ENCODE results near the gene RAB11B.
"Not testable (repeated sequence)": the region's sequence is repeated elsewhere in the genome, so short reads cannot be mapped to it uniquely, and the experiment has no call there.

The RAB11B gene

DNA sequence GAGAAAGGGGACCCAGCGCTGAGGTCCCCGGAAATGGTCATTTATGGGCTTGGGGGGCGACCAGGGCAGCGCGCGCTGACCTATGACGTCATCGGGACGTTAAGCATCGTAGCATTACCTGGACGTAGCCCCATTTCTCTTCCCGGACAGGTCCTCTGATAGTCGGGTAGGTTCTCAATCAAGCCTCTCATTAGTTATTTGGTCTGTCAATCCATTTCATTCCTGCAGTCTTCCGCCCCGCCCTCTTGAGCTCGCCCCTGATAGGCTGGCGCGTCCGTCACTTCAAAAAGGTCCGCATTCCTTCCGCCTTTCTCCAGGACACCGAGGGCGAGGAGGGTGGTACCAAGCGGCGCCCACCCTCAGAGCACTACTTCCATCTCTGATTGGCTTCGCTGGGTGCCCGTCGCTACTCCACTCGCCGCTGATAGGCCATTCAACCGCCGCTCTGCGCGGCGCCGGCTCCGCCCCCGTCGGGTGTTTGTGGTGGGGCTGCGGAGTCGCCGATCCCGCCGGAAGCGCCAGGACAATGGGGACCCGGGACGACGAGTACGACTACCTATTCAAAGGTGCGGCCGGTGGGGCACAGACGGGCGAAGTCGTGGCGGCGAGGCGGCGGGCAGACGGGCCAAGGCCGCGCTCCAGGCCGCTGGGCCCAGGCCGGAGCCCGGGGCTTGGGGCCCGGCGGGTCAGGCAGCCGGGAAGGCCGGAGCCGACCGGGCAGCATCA, at the start of gene RAB11B:
TSS of gene RAB11B (plus strand) at position 470 of the 726 bp plus-strand sequence. CDS start at position 527, 57 bp downstream.
- Histone ChIP-seq H3K4me3 (ENCODE audit: low read length) (peak within 1 kb of the TSS; percentile 86), H3K9ac (ENCODE audit: low read depth, low read length) (peak within 1 kb of the TSS; percentile 99), H3K36me3 (ENCODE audit: insufficient read depth, low read depth, low read length) (no peaks in the 10 kb centered on the region), H3K4me1 (ENCODE audit: insufficient read depth, low read length) (no peaks in the 10 kb centered on the region; the same call in 1 of the 2 replicates), H3K27me3 (ENCODE audit: insufficient read depth, low read length) (no peaks in the 10 kb centered on the region), H3K27ac (ENCODE audit: low read length) (peak within 1 kb of the TSS; percentile 99), H3K9me3 (ENCODE audit: insufficient read depth, low read depth, low read length) (no peaks in the 10 kb centered on the region)

- not testable (repeated sequence) for H3K36me3 ChIP-seq (ENCODE audit: insufficient read depth, low read depth, low read length); H3K9ac ChIP-seq (ENCODE audit: low read depth, low read length); H3K27ac ChIP-seq (ENCODE audit: low read length); H3K4me1 ChIP-seq (ENCODE audit: insufficient read depth, low read length); H3K4me3 ChIP-seq (ENCODE audit: low read length); H3K9me3 ChIP-seq (ENCODE audit: insufficient read depth, low read depth, low read length)
- H3K27me3 ChIP-seq (ENCODE audit: insufficient read depth, low read length): peaks cover 27% of the 10 kb centered on the region
Observed at GRCh38 chr19:8341504-8341903, 48.7 kb upstream of the RAB11B start.

- peaks cover 23% of the 10 kb centered on the region for H3K27me3 ChIP-seq (ENCODE audit: insufficient read depth, low read length)
- no peaks in the 10 kb centered on the region for H3K9me3 ChIP-seq (ENCODE audit: insufficient read depth, low read depth, low read length)
- no peaks in the 10 kb centered on the region for H3K4me1 ChIP-seq (ENCODE audit: insufficient read depth, low read length)
- H3K36me3 ChIP-seq (ENCODE audit: insufficient read depth, low read depth, low read length): no peaks in the 10 kb centered on the region
- no peak overlapping the region for H3K27ac ChIP-seq (ENCODE audit: low read length)
- H3K4me3 ChIP-seq (ENCODE audit: low read length): peak overlapping the region; percentile 71; the same call in 1 of the 2 replicates
- no peak overlapping the region for H3K9ac ChIP-seq (ENCODE audit: low read depth, low read length)
Observed at GRCh38 chr19:8342316-8342683, 47.9 kb upstream of the RAB11B start.

DNA sequence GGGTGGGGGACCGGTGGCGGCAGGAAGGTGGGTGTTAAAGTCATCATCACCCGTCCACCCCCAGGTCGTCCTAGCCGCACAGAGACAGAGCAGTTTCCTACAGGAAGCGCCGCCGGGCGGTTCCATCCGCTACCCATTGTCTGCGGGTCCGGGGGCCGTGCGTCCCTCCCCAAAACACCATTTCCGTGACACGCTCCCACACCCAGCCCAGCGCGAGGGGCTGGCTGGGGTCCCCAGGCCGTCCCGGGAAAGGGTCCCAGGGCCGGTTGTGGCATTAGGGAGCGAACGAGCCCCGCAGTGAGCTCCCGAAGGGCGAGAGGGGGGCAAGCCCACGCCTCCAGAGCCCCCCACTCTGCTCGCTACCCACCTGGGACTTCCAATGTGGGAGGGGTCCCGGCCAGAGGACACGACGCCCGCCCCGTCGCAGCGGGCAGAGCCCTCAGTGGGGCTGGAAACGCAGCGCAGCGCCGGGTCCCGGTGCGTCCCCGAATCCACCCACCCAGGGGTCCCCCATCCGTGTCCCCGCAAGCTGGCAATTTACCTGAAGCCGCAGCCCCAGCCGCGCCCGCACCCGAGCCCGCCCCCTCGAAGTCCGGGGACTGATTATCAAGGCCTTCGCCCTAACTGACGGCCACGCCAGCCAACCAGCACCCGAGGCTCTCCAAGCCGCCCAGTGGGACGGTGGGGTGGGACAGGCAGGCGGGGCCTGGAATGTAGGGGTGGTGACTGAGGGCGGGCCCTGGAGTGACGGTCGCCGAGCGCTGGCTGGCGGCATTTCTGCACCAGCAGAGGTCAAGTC, 47.3 kb upstream of the RAB11B start, which contains the start of gene KANK3:
TSS of gene KANK3 (minus strand) at position 579 of the 799 bp plus-strand sequence. CDS start 5,434 bp downstream, outside the sequence.
- Histone ChIP-seq H3K27ac (ENCODE audit: low read length) (no peak within 1 kb of the TSS), H3K9ac (ENCODE audit: low read depth, low read length) (no peak within 1 kb of the TSS; the same call in 1 of the 2 replicates), H3K4me3 (ENCODE audit: low read length) (peak within 1 kb of the TSS; percentile 71)

DNA sequence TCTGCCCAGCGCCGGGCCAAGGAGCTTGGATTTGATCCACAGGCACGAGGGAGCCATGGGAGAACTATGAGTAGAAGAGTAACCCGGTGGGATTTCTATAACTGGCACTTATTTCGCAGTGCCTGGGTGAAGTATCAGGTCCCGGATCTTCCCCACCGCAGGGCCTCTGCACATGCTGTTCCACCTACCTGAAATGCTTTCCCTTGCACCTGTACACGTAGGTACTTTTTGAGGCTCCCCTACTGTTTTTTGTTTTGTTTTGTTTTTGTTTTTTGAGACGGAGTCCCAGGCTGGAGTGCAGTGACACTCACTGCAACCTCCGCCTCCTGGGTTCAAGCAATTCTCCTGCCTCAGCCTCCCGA, 46.7 kb upstream of the RAB11B start:
- H3K4me3 ChIP-seq (ENCODE audit: low read length): no peak overlapping the region; the same call in 1 of the 2 replicates

More for the DNA sequence above, 47.3 kb upstream of the RAB11B start, which contains the start of gene KANK3:
- H3K9me3 ChIP-seq (ENCODE audit: insufficient read depth, low read depth, low read length): no peaks in the 10 kb centered on the region
- H3K4me1 ChIP-seq (ENCODE audit: insufficient read depth, low read length): no peaks in the 10 kb centered on the region
- no peaks in the 10 kb centered on the region for H3K36me3 ChIP-seq (ENCODE audit: insufficient read depth, low read depth, low read length)
- peaks cover 23% of the 10 kb centered on the region for H3K27me3 ChIP-seq (ENCODE audit: insufficient read depth, low read length)

GRCh38 chr19:8349629-8350372, 40.4 kb upstream of the RAB11B start:
- not testable (repeated sequence) for H3K27me3 ChIP-seq (ENCODE audit: insufficient read depth, low read length); H3K9ac ChIP-seq (ENCODE audit: low read depth, low read length); H3K27ac ChIP-seq (ENCODE audit: low read length); H3K9me3 ChIP-seq (ENCODE audit: insufficient read depth, low read depth, low read length); H3K4me3 ChIP-seq (ENCODE audit: low read length); H3K4me1 ChIP-seq (ENCODE audit: insufficient read depth, low read length); H3K36me3 ChIP-seq (ENCODE audit: insufficient read depth, low read depth, low read length)

More for the DNA sequence above, 46.7 kb upstream of the RAB11B start:
- Histone ChIP-seq H3K9ac (ENCODE audit: low read depth, low read length) (no peak overlapping the region), H3K4me1 (ENCODE audit: insufficient read depth, low read length) (no peaks in the 10 kb centered on the region), H3K36me3 (ENCODE audit: insufficient read depth, low read depth, low read length) (no peaks in the 10 kb centered on the region), H3K27ac (ENCODE audit: low read length) (no peak overlapping the region), H3K9me3 (ENCODE audit: insufficient read depth, low read depth, low read length) (no peaks in the 10 kb centered on the region), H3K27me3 (ENCODE audit: insufficient read depth, low read length) (peaks cover 23% of the 10 kb centered on the region)

GRCh38 chr19:8352134-8352827, 37.9 kb upstream of the RAB11B start:
- Histone ChIP-seq H3K9me3 (ENCODE audit: insufficient read depth, low read depth, low read length) (no peaks in the 10 kb centered on the region), H3K27me3 (ENCODE audit: insufficient read depth, low read length) (no peaks in the 10 kb centered on the region), H3K36me3 (ENCODE audit: insufficient read depth, low read depth, low read length) (no peaks in the 10 kb centered on the region), H3K4me3 (ENCODE audit: low read length) (peak overlapping the region; percentile 58), H3K4me1 (ENCODE audit: insufficient read depth, low read length) (peaks cover 8% of the 10 kb centered on the region; the same call in 1 of the 2 replicates), H3K9ac (ENCODE audit: low read depth, low read length) (peak overlapping the region; percentile 51; the same call in 1 of the 2 replicates), H3K27ac (ENCODE audit: low read length) (no peak overlapping the region)

DNA sequence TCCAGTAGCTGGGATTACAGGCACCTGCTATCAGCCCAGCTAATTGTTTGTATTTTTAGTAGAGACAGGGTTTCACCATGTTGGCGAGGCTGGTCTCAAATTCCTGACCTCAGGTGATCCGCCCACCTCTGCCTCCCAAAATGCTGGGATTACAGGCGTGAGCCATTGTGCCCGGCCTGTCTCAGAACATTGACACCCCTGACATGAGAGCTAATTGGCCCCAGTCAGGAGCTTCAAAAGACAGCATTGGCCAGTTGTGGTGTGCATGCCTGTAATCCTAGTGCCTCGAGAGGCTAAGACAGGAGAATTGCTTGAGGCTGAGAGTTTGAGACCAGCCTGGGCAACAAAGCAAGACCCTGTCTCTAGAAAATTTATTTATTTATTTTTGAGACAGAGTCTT, 37.3 kb upstream of the RAB11B start:
- H3K4me3 ChIP-seq (ENCODE audit: low read length): peak overlapping the region; percentile 58; the same call in 1 of the 2 replicates
- H3K36me3 ChIP-seq (ENCODE audit: insufficient read depth, low read depth, low read length); H3K9ac ChIP-seq (ENCODE audit: low read depth, low read length); H3K27me3 ChIP-seq (ENCODE audit: insufficient read depth, low read length); H3K4me1 ChIP-seq (ENCODE audit: insufficient read depth, low read length); H3K9me3 ChIP-seq (ENCODE audit: insufficient read depth, low read depth, low read length); H3K27ac ChIP-seq (ENCODE audit: low read length): not testable (repeated sequence)

DNA sequence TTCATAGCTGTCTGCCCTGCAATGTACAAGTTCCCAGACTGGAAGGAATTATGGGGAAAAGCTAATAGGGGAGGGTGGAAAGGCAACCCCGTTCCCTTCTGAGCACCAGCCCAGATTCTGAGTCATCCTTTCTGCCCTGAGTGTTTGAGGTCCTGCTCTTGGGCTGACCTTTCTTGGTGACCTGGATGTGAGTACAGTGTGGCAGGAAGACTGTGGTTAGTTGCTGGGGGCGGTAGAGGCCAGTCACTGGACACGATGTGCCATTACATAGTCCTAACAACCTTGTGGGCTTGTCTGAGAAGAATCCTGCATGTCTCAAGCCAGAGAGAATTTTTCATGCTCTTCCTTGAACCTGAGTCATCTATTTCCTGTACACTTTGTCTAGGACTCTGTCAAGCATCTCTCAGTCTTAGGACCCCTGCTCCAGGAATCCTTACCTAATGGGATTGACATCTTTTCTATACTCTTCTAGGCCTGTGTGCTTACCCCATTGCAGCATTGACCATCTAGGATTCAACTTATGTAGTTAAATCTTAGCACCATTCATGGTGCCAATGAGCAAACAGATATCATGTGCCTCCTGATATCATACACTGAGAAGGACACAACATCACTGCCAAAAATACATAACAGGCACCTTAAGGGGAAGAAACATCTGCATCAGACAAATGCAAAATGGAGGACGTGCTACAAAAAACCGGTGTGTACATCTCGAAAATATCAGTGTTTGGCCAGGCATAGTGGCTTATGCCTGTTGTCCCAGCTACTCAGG, 34.3 kb upstream of the RAB11B start:
- Histone ChIP-seq H3K4me1 (ENCODE audit: insufficient read depth, low read length) (peaks cover 8% of the 10 kb centered on the region; the same call in 1 of the 2 replicates), H3K9ac (ENCODE audit: low read depth, low read length) (no peak overlapping the region), H3K4me3 (ENCODE audit: low read length) (no peak overlapping the region), H3K9me3 (ENCODE audit: insufficient read depth, low read depth, low read length) (no peaks in the 10 kb centered on the region), H3K27ac (ENCODE audit: low read length) (no peak overlapping the region), H3K36me3 (ENCODE audit: insufficient read depth, low read depth, low read length) (no peaks in the 10 kb centered on the region), H3K27me3 (ENCODE audit: insufficient read depth, low read length) (no peaks in the 10 kb centered on the region)

DNA sequence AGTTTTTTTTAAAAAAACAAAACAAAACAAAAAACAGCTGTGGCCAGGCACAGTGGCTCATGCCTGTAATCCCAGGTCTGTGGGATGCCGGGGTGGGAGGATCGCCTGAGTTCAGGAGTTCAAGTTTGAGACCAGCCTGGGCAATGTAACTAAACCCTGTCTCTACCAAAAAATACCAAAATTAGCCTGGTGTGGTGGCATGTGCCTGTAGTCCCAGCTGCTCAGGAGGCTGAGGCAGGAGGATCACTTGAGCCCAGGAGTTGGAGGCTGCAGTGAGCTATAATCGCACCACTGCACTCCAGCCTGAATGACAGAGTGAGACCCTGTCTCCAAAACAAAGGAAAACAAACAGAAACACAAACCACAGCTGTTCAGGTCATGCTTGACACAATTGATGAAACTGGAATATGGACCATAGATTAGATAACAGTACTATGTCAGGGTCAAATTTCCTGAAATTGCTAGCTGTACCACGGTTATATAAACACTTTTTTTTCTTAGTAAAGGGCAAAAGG, 33.1 kb upstream of the RAB11B start:
- H3K27ac ChIP-seq (ENCODE audit: low read length): no peak overlapping the region

More for the DNA sequence above, 33.1 kb upstream of the RAB11B start:
- Histone ChIP-seq H3K4me3 (ENCODE audit: low read length) (no peak overlapping the region), H3K9ac (ENCODE audit: low read depth, low read length) (no peak overlapping the region), H3K36me3 (ENCODE audit: insufficient read depth, low read depth, low read length) (no peaks in the 10 kb centered on the region), H3K9me3 (ENCODE audit: insufficient read depth, low read depth, low read length) (no peaks in the 10 kb centered on the region), H3K27me3 (ENCODE audit: insufficient read depth, low read length) (peaks cover 5% of the 10 kb centered on the region; the same call in 1 of the 2 replicates), H3K4me1 (ENCODE audit: insufficient read depth, low read length) (peaks cover 6% of the 10 kb centered on the region; the same call in 1 of the 2 replicates)
